Activated T-helper 2 cell treated with anti-CD3 and anti-CD28 coated beads, Interferon-gamma antibody, Interleukin-2, Interleukin-4, amounts not matched to agents 10 μg/mL and 5 μg/mL and 100 μg/mL, durations not matched to agents 14 hours and 24 hours and 36 hours (primary cell): Measurements from ENCODE around the gene FIGN. TPM values are rescaled to one million over a fixed set of nuclear protein-coding genes. Genes with fewer than 3 reads are reported as not detected.

Source experiments
- DNase-seq: peaks from one replicate; pipeline ENCODE4 v3.0.0; 2021; ENCODE audit warnings: low spot score
- H3K27ac Mint-ChIP-seq: one replicate; pipeline ENCODE4 v1.8.0; 2021; ENCODE audit warnings: mixed read lengths
- H3K27me3 Mint-ChIP-seq: one replicate; pipeline ENCODE4 v1.8.0; 2021; ENCODE audit warnings: low read depth, mixed read lengths
- H3K36me3 Mint-ChIP-seq: one replicate; pipeline ENCODE4 v1.8.0; 2021; ENCODE audit warnings: low read depth, mixed read lengths
- H3K4me1 Mint-ChIP-seq: one replicate; pipeline ENCODE4 v1.8.0; 2021; ENCODE audit warnings: low read depth, mixed read lengths
- H3K4me3 Mint-ChIP-seq: one replicate; pipeline ENCODE4 v1.8.0; 2021; ENCODE audit warnings: low read depth, mild to moderate bottlenecking, moderate library complexity, mixed read lengths
- H3K9me3 Mint-ChIP-seq: one replicate; pipeline ENCODE4 v1.8.0; 2021; ENCODE audit warnings: mixed read lengths
- intact Hi-C: fragments of 100-400 bp; cut with micrococcal nuclease; formaldehyde crosslinking; loops from one replicate; pipeline ENCODE4 v1.15.1; 2023
- total RNA-seq: library from RNA; stranded (reverse); gene quantifications from 2 replicates; pipeline ENCODE4 v1.2.3, GENCODE V29; 2022

FIGN gene
- total RNA-seq, 1 donor from 2014 or later = not detected

- peaks cover 4% of the 10 kb centered on the region for H3K9me3 Mint-ChIP-seq
- H3K4me3 Mint-ChIP-seq = no peak overlapping the region
- no peaks in the 10 kb centered on the region for H3K36me3 Mint-ChIP-seq
- intact Hi-C loops = no loop called here
- no peaks in the 10 kb centered on the region for H3K27me3 Mint-ChIP-seq
- no peak for DNase-seq
- H3K27ac Mint-ChIP-seq = no peak overlapping the region
- no peaks in the 10 kb centered on the region for H3K4me1 Mint-ChIP-seq
Measured at GRCh38 chr2:163548970-163549369, 186.8 kb downstream of the FIGN start.
